Measurements from ENCODE around the gene RPL10A. TPM values are rescaled to one million over a fixed set of nuclear protein-coding genes. Genes with fewer than 3 reads are reported as not detected.

The RPL10A gene
- total RNA-seq, 1 experiment from 2014 or later, result 1,082 TPM

DNA sequence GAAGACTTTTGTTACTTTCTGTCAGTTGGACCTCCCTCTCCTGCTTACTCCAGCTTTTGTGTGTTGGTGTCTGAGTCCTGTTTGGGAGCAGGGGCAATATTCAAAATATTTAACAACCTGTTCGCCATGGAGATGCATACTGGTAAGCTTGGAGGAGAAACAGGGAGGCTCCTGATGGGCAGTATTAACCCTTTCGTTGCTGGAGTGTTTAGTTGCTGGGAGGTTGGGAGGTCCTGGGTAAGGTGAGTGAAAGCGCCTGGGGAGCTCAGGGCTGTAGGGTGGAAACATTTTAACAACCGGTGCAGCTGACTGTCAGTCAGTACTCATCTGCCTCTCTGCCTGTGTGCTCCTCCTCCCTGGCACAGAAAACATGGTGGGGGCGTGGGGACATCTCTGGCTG is 40.3 kb downstream of the RPL10A start:
- CTCF ChIA-PET, result no interaction called here
- Mint-ChIP-seq H3K4me3 (ENCODE audit: unreplicated experiment) (no peak overlapping the region), H3K4me1 (ENCODE audit: low read depth, unreplicated experiment) (peaks cover 5% of the 10 kb centered on the region), H3K36me3 (ENCODE audit: insufficient read depth, unreplicated experiment) (peaks cover 5% of the 10 kb centered on the region), H3K27me3 (ENCODE audit: insufficient read depth, unreplicated experiment) (no peaks in the 10 kb centered on the region), H3K9me3 (ENCODE audit: unreplicated experiment) (no peaks in the 10 kb centered on the region), H3K27ac (ENCODE audit: unreplicated experiment) (no peak overlapping the region)
- Histone ChIP-seq H3K4me3 (ENCODE audit: low read depth, low read length) (no peak overlapping the region), H3K9me3 (no peaks in the 10 kb centered on the region), H3K4me1 (no peaks in the 10 kb centered on the region), H3K36me3 (ENCODE audit: control insufficient read depth, insufficient read depth, low read length) (no peaks in the 10 kb centered on the region), H3K27me3 (replicated peaks; ENCODE audit: control insufficient read depth, insufficient read depth, low read length) (no peaks in the 10 kb centered on the region)
- no TSS peak for BruUV-seq (replicated peaks)
- intact Hi-C loops (cut with micrococcal nuclease; ENCODE audit: unreplicated experiment), result no loop called here
- POLR2A ChIA-PET, result no interaction called here
- TF ChIP-seq, protein P1, sequence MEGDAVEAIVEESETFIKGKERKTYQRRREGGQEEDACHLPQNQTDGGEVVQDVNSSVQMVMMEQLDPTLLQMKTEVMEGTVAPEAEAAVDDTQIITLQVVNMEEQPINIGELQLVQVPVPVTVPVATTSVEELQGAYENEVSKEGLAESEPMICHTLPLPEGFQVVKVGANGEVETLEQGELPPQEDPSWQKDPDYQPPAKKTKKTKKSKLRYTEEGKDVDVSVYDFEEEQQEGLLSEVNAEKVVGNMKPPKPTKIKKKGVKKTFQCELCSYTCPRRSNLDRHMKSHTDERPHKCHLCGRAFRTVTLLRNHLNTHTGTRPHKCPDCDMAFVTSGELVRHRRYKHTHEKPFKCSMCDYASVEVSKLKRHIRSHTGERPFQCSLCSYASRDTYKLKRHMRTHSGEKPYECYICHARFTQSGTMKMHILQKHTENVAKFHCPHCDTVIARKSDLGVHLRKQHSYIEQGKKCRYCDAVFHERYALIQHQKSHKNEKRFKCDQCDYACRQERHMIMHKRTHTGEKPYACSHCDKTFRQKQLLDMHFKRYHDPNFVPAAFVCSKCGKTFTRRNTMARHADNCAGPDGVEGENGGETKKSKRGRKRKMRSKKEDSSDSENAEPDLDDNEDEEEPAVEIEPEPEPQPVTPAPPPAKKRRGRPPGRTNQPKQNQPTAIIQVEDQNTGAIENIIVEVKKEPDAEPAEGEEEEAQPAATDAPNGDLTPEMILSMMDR (IDR thresholded peaks at IDR 0.05; ENCODE audit: insufficient read depth in 1 of 2, low read depth in 1 of 2, low read length in 1 of 2, severe bottlenecking in 1 of 2, unreplicated experiment in 1 of 2), result no peak
- no peak for DNase-seq

DNA sequence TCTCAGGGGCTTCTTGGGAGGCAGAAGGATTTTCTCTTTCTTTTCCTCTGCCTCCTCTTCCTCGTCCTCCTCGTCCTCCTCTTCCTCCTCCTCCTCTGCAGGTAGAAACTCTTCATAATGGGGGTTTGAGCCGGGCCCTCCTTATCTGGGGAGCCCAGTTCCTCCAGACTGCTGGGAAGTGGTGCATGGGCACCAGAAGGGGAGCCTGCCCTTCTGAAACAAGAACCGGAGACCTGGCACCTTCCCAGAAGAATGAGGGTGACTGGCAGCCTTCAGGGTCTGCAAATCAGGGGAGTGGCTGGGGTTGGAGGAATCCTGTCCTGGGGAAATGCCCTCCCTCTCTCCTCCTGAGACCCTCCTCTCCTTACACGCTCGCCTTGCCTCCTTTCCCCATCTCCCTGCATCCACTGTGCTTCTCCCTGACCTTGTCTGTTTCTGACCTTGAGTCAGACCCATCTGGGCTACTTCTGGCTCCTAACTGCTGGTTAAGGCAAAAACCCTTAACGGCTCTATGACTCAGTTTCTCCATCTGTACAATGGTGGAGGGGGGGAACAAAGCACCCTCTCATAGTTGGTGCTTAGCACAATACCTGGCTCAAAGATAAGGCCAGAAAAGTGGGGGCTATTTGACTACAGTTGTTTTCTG is 42.8 kb downstream of the RPL10A start:
- TF ChIP-seq, protein P1 (IDR thresholded peaks at IDR 0.05; ENCODE audit: insufficient read depth in 1 of 2, low read depth in 1 of 2, low read length in 1 of 2, severe bottlenecking in 1 of 2, unreplicated experiment in 1 of 2), result no peak
- Mint-ChIP-seq H3K36me3 (ENCODE audit: insufficient read depth, unreplicated experiment) (peaks cover 5% of the 10 kb centered on the region), H3K27ac (ENCODE audit: unreplicated experiment) (no peak overlapping the region), H3K4me1 (ENCODE audit: low read depth, unreplicated experiment) (peaks cover 5% of the 10 kb centered on the region), H3K4me3 (ENCODE audit: unreplicated experiment) (no peak overlapping the region), H3K9me3 (ENCODE audit: unreplicated experiment) (no peaks in the 10 kb centered on the region), H3K27me3 (ENCODE audit: insufficient read depth, unreplicated experiment) (no peaks in the 10 kb centered on the region)
- Histone ChIP-seq H3K4me1 (no peaks in the 10 kb centered on the region), H3K9me3 (no peaks in the 10 kb centered on the region), H3K27me3 (replicated peaks; ENCODE audit: control insufficient read depth, insufficient read depth, low read length) (no peaks in the 10 kb centered on the region), H3K36me3 (ENCODE audit: control insufficient read depth, insufficient read depth, low read length) (no peaks in the 10 kb centered on the region), H3K4me3 (ENCODE audit: low read depth, low read length) (no peak overlapping the region)
- no peak for DNase-seq
- no TSS peak for BruUV-seq (replicated peaks)
- intact Hi-C loops (cut with micrococcal nuclease; ENCODE audit: unreplicated experiment), result no loop called here
- ChIA-PET POLR2A (no interaction called here), CTCF (no interaction called here)

DNA sequence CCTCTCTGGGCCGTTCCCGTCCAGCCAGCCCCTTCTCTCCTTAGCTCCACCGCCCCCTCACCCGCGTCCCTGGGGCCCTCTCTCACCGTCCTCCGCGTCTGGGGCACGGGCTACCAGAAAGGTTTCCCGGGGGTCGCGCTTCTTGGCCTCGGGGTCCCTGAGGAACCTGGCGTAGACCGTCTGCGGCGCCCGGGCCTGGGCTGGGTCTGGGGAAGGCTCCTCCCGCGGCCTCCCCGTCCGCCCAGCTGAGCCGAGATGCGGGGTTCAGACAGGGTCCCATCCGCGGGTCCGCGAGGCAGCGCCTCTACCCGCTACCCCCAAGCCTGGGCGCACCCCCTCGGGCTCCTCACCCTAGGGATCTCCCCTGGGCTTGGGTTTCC is 43.4 kb downstream of the RPL10A start:
- CTCF ChIA-PET, result no interaction called here

More for the DNA sequence above, 43.4 kb downstream of the RPL10A start:
- intact Hi-C loops (cut with micrococcal nuclease; ENCODE audit: unreplicated experiment), result no loop called here
- no peak for DNase-seq
- POLR2A ChIA-PET, result no interaction called here
- Mint-ChIP-seq H3K27me3 (ENCODE audit: insufficient read depth, unreplicated experiment) (no peaks in the 10 kb centered on the region), H3K4me1 (ENCODE audit: low read depth, unreplicated experiment) (peaks cover 5% of the 10 kb centered on the region), H3K4me3 (ENCODE audit: unreplicated experiment) (no peak overlapping the region), H3K27ac (ENCODE audit: unreplicated experiment) (no peak overlapping the region), H3K9me3 (ENCODE audit: unreplicated experiment) (no peaks in the 10 kb centered on the region), H3K36me3 (ENCODE audit: insufficient read depth, unreplicated experiment) (peaks cover 5% of the 10 kb centered on the region)
- no peak overlapping the region for H3K4me3 ChIP-seq (ENCODE audit: low read depth, low read length)
- no peaks in the 10 kb centered on the region for H3K9me3 ChIP-seq
- no peaks in the 10 kb centered on the region for H3K4me1 ChIP-seq
- H3K36me3 ChIP-seq (ENCODE audit: control insufficient read depth, insufficient read depth, low read length), result no peaks in the 10 kb centered on the region
- TF ChIP-seq, protein P1 (IDR thresholded peaks at IDR 0.05; ENCODE audit: insufficient read depth in 1 of 2, low read depth in 1 of 2, low read length in 1 of 2, severe bottlenecking in 1 of 2, unreplicated experiment in 1 of 2), result no peak
- no peaks in the 10 kb centered on the region for H3K27me3 ChIP-seq (replicated peaks; ENCODE audit: control insufficient read depth, insufficient read depth, low read length)
- no TSS peak for BruUV-seq (replicated peaks)

Measured in Caco-2 (cell line).